ENCODE measurements around the gene CEP250.

- TF ChIP-seq, protein P1, sequence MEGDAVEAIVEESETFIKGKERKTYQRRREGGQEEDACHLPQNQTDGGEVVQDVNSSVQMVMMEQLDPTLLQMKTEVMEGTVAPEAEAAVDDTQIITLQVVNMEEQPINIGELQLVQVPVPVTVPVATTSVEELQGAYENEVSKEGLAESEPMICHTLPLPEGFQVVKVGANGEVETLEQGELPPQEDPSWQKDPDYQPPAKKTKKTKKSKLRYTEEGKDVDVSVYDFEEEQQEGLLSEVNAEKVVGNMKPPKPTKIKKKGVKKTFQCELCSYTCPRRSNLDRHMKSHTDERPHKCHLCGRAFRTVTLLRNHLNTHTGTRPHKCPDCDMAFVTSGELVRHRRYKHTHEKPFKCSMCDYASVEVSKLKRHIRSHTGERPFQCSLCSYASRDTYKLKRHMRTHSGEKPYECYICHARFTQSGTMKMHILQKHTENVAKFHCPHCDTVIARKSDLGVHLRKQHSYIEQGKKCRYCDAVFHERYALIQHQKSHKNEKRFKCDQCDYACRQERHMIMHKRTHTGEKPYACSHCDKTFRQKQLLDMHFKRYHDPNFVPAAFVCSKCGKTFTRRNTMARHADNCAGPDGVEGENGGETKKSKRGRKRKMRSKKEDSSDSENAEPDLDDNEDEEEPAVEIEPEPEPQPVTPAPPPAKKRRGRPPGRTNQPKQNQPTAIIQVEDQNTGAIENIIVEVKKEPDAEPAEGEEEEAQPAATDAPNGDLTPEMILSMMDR (conservative IDR thresholded peaks at IDR 0.05; ENCODE audit: low read depth, low read length), result no peak
- no peak for TF ChIP-seq CEBPB (IDR thresholded peaks at IDR 0.05; ENCODE audit: low read depth, low read length)
- no peak for TF ChIP-seq RAD21 (IDR thresholded peaks at IDR 0.05; ENCODE audit: low read length)
- no peak for TF ChIP-seq RFX5 (IDR thresholded peaks at IDR 0.05; ENCODE audit: low read depth, low read length)
These were observed 35.4 kb downstream of the CEP250 start for GRCh38 chr20:35490736-35491181.
